22Rv1 (cell line): ENCODE measurements around the gene PRICKLE4.
"Not testable (repeated sequence)": the region's sequence is repeated elsewhere in the genome, so short reads cannot be mapped to it uniquely, and the experiment has no call there.

Experiments used
- H3K27ac ChIP-seq: fragments of 450-650 bp; 2 replicates; pipeline ENCODE4 v1.5.1; 2017
- ZFX ChIP-seq: fragments of 450-650 bp; IDR thresholded peaks from 2 replicates; pipeline ENCODE4 v1.6.1; 2017; ENCODE audit warnings: antibody characterized with exemption, borderline replicate concordance
- TF ChIP-seq, protein P1 (sequence below): fragments of 450-650 bp; IDR thresholded peaks from 2 replicates; pipeline ENCODE4 v1.5.1; 2017; ENCODE audit warnings: mild to moderate bottlenecking

Gene PRICKLE4

DNA sequence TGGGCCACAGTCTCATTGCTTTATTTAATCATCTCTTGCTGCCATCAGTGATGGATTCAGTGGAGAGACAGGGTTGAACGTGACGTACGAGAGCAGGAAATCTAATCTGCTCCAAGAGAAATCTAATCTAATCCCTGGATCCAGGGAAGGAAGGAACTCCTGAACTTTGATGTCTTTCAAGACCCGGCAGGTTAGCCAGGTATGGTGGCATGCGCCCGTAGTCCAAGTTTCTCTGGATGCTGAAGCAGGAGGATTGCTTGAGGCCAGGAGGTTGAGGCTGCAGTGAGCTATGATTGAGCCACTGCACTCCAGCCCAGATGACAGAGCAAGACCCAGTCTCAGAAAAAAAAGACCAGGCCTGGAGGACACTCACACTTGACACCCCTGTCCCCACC lies 21.9 kb upstream of the PRICKLE4 start:
- TF ChIP-seq ZFX, result no peak
- TF ChIP-seq, protein P1, sequence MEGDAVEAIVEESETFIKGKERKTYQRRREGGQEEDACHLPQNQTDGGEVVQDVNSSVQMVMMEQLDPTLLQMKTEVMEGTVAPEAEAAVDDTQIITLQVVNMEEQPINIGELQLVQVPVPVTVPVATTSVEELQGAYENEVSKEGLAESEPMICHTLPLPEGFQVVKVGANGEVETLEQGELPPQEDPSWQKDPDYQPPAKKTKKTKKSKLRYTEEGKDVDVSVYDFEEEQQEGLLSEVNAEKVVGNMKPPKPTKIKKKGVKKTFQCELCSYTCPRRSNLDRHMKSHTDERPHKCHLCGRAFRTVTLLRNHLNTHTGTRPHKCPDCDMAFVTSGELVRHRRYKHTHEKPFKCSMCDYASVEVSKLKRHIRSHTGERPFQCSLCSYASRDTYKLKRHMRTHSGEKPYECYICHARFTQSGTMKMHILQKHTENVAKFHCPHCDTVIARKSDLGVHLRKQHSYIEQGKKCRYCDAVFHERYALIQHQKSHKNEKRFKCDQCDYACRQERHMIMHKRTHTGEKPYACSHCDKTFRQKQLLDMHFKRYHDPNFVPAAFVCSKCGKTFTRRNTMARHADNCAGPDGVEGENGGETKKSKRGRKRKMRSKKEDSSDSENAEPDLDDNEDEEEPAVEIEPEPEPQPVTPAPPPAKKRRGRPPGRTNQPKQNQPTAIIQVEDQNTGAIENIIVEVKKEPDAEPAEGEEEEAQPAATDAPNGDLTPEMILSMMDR, result no peak
- no peak overlapping the region for H3K27ac ChIP-seq

DNA sequence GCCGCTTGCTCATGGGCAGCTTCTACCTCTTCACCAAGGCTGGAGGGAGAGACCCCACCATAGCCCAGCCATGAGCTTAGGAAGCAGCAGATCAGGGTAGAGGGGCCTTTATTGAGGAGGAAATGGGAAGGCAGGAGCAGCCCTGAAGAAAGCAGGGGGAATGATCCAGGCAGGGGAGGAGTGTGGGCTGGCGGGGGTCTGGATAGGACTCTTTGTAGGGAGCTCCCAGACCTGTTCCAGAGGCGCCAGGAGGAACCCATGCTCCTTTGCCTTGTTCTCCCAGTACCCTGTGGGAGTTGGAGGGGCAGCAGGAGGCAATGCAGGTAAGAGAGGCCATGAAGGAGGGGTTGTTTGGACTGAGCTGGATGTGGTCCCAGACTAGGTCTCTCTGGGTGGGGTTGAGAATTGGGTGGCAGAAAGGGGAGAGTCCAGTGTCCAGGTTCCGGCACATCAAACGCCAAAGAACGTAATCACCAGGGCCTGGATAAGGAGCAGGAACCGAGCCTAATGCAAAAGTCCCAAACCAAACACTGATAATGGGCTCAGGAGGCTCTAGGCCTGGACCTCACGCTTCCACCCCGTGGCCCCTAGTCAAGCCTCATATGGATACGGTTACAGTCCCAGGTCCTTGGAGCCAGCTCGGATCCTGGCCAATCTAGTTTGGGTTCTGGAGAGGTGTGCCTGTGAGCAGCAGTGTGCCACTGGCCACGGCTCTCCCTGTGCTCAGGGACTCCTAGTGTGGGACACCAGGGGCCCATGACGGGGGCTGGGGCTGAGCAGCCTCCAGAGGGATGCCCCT lies 21.3 kb upstream of the PRICKLE4 start:
- no peak for TF ChIP-seq ZFX
- TF ChIP-seq, protein P1, result no peak
- no peak overlapping the region for H3K27ac ChIP-seq

DNA sequence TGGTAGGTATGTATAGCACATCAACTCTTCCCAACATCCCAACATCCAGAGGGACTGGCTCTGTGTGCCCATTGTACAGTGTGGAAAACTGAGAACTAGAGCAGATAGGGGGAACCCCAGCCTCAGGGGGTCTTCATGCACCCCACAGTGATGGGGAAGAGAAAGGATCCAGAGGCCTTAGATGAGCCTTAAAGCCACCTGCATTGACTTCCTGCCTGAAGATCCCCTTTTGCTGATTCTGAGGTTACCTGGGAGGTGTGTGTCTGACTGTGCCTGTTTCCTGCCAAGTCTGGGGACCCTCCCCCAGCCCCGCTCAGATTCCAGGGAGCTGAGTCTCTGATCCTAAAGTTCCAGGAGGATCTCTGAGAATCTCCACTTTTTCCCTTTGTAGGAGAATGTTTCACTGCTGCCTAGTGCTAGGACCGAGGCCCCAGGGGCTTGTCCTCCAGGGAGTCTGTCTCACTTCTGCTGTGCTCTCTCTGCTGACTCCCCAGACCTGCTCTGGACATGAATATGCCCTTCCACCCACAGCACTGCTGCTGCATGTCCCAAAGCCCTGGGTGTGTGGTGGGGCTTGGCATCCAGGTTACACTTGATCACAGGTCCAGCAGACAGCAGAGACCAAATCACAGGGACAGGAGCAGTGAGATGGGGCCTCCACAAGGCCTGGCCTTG lies 20.5 kb upstream of the PRICKLE4 start:
- H3K27ac ChIP-seq, result no peak overlapping the region
- TF ChIP-seq ZFX, result no peak
- TF ChIP-seq, protein P1, result no peak

DNA sequence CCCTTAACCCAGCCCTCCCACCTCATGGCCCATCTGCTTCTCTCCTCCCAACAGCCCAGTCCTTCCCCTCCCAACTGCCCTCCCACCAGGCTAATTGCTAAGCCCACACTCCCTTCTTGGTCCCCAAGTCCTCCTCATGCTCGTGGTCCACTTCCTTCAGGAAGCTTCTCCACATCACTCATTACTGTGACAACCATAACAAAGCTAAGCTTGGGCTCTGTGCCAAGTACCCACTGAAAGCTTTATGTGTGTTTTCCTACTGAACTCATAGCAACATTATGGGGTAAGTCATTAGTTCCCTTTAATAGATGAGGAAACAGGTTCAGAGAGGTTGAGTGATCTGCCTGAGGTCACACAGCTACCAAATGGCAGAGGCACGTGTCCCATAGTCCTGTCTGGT lies 17.1 kb upstream of the PRICKLE4 start:
- TF ChIP-seq ZFX, result no peak
- TF ChIP-seq, protein P1, result no peak
- H3K27ac ChIP-seq, result no peak overlapping the region

DNA sequence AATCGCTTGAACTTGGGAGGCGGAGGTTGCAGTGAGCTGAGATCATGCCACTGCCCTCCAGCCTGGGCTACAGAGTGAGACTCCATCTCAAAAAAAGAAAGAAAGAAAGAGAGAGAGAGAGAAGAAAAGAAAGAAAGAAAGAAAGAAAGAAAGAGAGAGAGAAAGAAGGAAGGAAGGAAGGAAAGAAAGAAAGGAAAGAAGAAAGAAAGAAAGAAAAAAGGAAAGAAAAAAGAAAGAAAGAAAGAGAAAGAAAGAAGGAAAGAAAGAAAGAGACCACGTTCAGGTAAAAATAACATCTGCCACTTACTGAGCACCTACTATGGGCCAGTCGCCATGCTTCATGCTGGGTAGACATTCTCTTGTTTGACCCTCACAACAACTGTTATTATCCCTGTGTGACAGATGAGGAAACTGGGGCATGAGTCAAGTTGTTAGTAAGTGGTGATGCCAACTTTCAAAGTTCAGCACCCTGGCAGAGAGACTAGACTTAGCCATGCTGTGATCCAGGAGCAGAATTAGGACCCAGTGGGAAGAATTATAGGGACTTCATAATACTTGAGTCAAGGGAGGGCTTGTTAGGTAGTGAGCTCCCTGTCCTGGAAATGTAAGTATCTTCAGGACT lies 14.4 kb upstream of the PRICKLE4 start:
- H3K27ac ChIP-seq, result not testable (repeated sequence)

DNA sequence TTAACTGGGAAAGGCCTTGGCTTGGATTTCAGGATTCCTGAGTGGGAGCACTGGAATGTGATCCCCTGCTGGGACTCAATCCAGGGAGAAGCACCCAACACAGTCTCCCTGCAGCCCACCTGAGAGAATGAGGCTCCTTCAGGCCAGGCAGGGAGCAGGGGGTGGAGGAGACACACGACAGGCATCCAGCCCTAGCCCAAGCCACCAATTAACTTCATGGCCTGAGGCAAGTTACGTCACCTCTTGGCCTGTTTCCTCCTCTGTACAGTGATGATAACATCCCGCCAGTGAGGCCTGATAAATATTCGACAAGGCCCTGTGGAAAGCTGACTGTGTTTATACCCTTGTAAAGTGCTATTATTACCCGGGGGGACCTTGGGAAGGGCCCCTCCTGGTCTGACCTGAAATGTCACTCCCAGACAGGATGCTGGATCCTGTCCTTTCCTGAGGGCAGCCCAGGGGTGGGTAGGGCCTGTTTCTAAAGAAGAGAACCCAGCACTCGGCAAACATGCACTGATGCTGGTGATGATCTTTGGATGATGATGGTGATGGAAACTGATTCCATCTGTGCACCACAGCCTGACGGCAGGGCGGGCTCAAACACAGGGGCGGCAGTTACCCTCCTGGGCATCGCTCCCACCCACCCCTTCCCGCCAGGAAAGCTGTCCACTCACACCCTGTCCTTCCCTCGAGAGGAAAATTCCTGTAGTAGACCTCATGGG lies 13.3 kb upstream of the PRICKLE4 start:
- H3K27ac ChIP-seq, result peak overlapping the region; percentile 55
- TF ChIP-seq, protein P1, result no peak
- no peak for TF ChIP-seq ZFX

DNA sequence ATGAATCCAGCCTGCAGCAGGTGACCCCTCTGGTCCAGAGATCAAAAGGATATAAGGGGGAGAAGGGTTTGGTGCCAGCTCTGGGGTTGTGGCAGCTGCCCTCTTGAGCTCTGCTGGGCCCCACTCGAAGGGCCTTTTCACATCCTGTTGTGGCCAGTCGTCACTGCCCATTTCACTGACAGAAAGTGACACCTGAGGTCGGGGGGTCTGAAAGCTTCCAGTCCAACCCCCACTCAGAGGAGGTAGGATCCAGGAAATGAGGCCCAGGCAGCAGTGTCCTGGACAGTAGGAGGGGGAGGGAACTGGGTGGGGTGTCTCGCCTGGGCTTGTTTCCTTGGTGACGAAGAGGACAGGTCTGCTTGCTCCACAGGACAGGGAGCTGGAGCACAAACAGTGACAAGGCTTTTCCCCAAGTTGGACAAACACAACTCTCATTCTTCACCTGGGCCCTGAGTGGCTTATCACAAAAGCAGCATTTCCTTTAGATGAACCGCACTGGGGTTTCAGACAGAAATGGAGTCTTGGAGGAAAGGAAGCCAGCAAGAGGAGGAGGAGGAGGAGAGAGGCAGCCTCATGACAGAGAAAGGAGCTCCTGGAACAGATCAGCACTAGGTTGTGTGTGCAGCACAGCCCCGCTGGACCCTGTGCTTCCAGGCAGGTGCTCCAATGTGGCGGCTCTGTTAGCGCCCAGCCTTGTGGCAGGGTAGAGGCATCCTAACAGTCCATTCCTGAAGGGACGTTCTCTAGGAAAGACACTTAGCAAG lies 11.9 kb upstream of the PRICKLE4 start:
- peak overlapping the region; percentile 55 for H3K27ac ChIP-seq
- no peak for TF ChIP-seq ZFX
- TF ChIP-seq, protein P1, result no peak
